Left lung (tissue), 10 donors: ENCODE results near the gene ELF5. TPM values are rescaled to one million over a fixed set of nuclear protein-coding genes. Genes with fewer than 3 reads are reported as not detected.

Experiments
- ATAC-seq: fragments of 200-7000 bp; cut with Tn5 transposase; one replicate; pipeline ENCODE4 v1.9.1; 2020; ENCODE audit warnings: moderate library complexity
- DNase-seq, 4 donors: peaks; one replicate each; pipeline ENCODE4 v3.0.0-alpha.2; 2013 to 2020
- H3K27ac ChIP-seq, 2 donors: fragments of 200-600 bp; sonication (generic) in 1 of 2; one replicate each; pipeline versions ENCODE4 v1.5.0 to v1.8.0; 2020 to 2021
- H3K27me3 ChIP-seq, 2 donors: fragments of 200-600 bp; sonication (generic) in 1 of 2; one replicate each; pipeline versions ENCODE4 v1.5.0 to v1.8.0; 2020 to 2021
- H3K36me3 ChIP-seq, 2 donors: fragments of 200-600 bp; sonication (generic) in 1 of 2; one replicate each; pipeline versions ENCODE4 v1.5.0 to v1.8.0; 2020 to 2021
- H3K4me1 ChIP-seq, 2 donors: fragments of 200-600 bp; one replicate each; pipeline ENCODE4 v1.8.0; 2021
- H3K4me3 ChIP-seq, 2 donors: fragments of 200-600 bp; sonication (generic) in 1 of 2; one replicate each; pipeline versions ENCODE4 v1.5.0 to v1.8.0; 2020 to 2021; ENCODE audit warnings: mild to moderate bottlenecking in 1 of 2
- H3K9me3 ChIP-seq, 2 donors: fragments of 200-600 bp; sonication (generic) in 1 of 2; one replicate each; pipeline versions ENCODE4 v1.5.0 to v1.8.0; 2020 to 2021
- CTCF ChIP-seq, 2 donors: fragments of 200-600 bp; sonication (generic) in 1 of 2; IDR thresholded peaks; one replicate each; pipeline versions ENCODE4 v1.5.0 to v1.8.0; 2021; ENCODE audit warnings: antibody characterized with exemption in 2 of 2
- intact Hi-C, 2 donors: fragments of 100-400 bp; cut with DNase I; formaldehyde crosslinking; loops; one replicate each; pipeline versions ENCODE4 v1.11.2 to v1.14.2; 2022
- polyA plus RNA-seq, 6 donors: library from polyadenylated mRNA; unstranded; fragments of 120-200 nt; gene quantifications; one replicate each; pipeline ENCODE4 v1.2.1, GENCODE V29; 2013; ENCODE audit not compliant: insufficient read length in 6 of 6
- total RNA-seq, 2 donors: library from RNA; stranded (reverse); fragmentation: NEBNext Ultra II Directional; extraction: Animal tissue kit (Norgen Biotek cat#: 25700); gene quantifications; one replicate each; pipeline ENCODE4 v1.2.1, GENCODE V29; 2021
- donor health status: DM: no; HTN: yes; CAD: no.
- donor health status: DM: no; HTN: no; CAD: no.

Gene ELF5
- total and polyA plus RNA-seq, 8 donors: 5.1 to 41.7 (median 28.4) TPM

GRCh38 chr11:34499719-34500500 is 13.7 kb downstream of the ELF5 start:
- Histone ChIP-seq H3K27ac (no peak overlapping the region), H3K4me3 (no peak overlapping the region), H3K9me3 (no peaks in the 10 kb centered on the region), H3K4me1 (peaks cover 17 to 19% of the 10 kb centered on the region in 2 donors), H3K27me3 (no peaks in the 10 kb centered on the region), H3K36me3 (no peaks in the 10 kb centered on the region)
- DNase-seq: no peak
- ATAC-seq: no peak
- intact Hi-C loops: loop anchor here in 1 of 2 donors (10.0 kb wide), 1 partner anchor 135 kb away; no protein-coding TSS in a partner anchor
- TF ChIP-seq CTCF (IDR thresholded peaks at IDR 0.05): no peak

GRCh38 chr11:34495724-34496377 is 17.7 kb downstream of the ELF5 start:
- H3K27ac ChIP-seq: peak overlapping the region; percentile 20 to 76
- peak in 3 of 4 donors; percentile 76 to 87 (median 81) for DNase-seq

DNA sequence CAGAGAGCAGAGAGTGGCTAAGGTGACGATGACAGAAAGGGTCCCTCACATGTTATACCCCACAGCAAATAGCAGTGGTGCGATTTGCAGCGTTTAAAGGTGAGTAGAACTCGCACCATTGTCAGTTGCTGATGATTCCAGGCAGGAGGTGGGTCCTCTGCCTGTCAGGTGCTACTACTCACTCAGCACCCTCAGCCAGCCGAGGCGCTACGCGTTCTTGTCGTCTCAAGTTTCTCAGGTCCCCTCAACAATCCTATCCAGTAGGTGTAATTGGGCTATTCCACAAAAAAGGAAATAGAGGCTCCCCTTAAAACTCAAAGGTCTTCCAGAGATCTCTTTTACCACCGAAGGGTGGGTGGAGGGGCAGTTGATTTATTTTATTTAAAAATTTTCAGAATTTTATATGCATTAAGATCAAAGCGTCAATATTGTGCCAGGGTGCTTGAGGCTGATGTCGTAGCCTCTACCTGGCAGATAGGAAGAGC is 18.3 kb downstream of the ELF5 start:
- intact Hi-C loops: loop anchor here in 1 of 2 donors (10.0 kb wide), 1 partner anchor 130 kb away; no protein-coding TSS in a partner anchor
- peaks cover 3 to 6% of the 10 kb centered on the region in 2 donors for H3K4me1 ChIP-seq
- H3K27ac ChIP-seq: peak overlapping the region; percentile 20 to 76
- H3K36me3 ChIP-seq: no peaks in the 10 kb centered on the region
- ATAC-seq (peak; percentile 16), DNase-seq (peak in 1 of 4 donors; percentile 37)
- no peak overlapping the region for H3K4me3 ChIP-seq
- TF ChIP-seq CTCF (IDR thresholded peaks at IDR 0.05): no peak
- no peaks in the 10 kb centered on the region for H3K9me3 ChIP-seq
- no peaks in the 10 kb centered on the region for H3K27me3 ChIP-seq

More at GRCh38 chr11:34495724-34496377, 17.7 kb downstream of the ELF5 start:
- peaks cover 3 to 6% of the 10 kb centered on the region in 2 donors for H3K4me1 ChIP-seq
- no peak for TF ChIP-seq CTCF (IDR thresholded peaks at IDR 0.05)
- no peaks in the 10 kb centered on the region for H3K36me3 ChIP-seq
- ATAC-seq: peak; percentile 76
- no peaks in the 10 kb centered on the region for H3K9me3 ChIP-seq
- intact Hi-C loops: loop anchor here in 1 of 2 donors (10.0 kb wide), 1 partner anchor 131 kb away; no protein-coding TSS in a partner anchor
- no peak overlapping the region for H3K4me3 ChIP-seq
- H3K27me3 ChIP-seq: no peaks in the 10 kb centered on the region

- no peaks in the 10 kb centered on the region for H3K9me3 ChIP-seq
- no peak overlapping the region for H3K27ac ChIP-seq
- no peak for TF ChIP-seq CTCF (IDR thresholded peaks at IDR 0.05)
- intact Hi-C loops: loop anchor here in 1 of 2 donors (10.0 kb wide), 1 partner anchor 129 kb away; no protein-coding TSS in a partner anchor
- no peak for DNase-seq
- no peak for ATAC-seq
- no peaks in the 10 kb centered on the region for H3K36me3 ChIP-seq
- H3K4me1 ChIP-seq: peaks cover 3 to 6% of the 10 kb centered on the region in 2 donors
- no peaks in the 10 kb centered on the region for H3K27me3 ChIP-seq
- H3K4me3 ChIP-seq: no peak overlapping the region
Measured at GRCh38 chr11:34493926-34494595, 19.5 kb downstream of the ELF5 start.
